Mesothelial cell of epicardium (in vitro differentiated cells): ENCODE measurements around the gene ARL8B. TPM values are rescaled to one million over a fixed set of nuclear protein-coding genes. Genes with fewer than 3 reads are reported as not detected.

Experiments used
- DNase-seq, 2 experiments: peaks; one replicate each; pipeline ENCODE4 v3.0.0; 2021; ENCODE audit warnings: low spot score in 2 of 2; ENCODE audit not compliant: unreplicated experiment in 2 of 2
- H3K27ac Mint-ChIP-seq: 2 replicates; pipeline ENCODE4 v1.8.0; 2021; ENCODE audit warnings: mixed read lengths
- H3K27me3 Mint-ChIP-seq: 2 replicates; pipeline ENCODE4 v1.8.0; 2021; ENCODE audit warnings: low read depth, mixed read lengths
- H3K36me3 Mint-ChIP-seq: 2 replicates; pipeline ENCODE4 v1.8.0; 2021; ENCODE audit warnings: mixed read lengths
- H3K4me1 Mint-ChIP-seq: 2 replicates; pipeline ENCODE4 v1.8.0; 2021; ENCODE audit warnings: mixed read lengths
- H3K4me3 Mint-ChIP-seq: 2 replicates; pipeline ENCODE4 v1.8.0; 2021; ENCODE audit warnings: mild to moderate bottlenecking, moderate library complexity, mixed read lengths
- H3K9me3 Mint-ChIP-seq: 2 replicates; pipeline ENCODE4 v1.8.0; 2021; ENCODE audit warnings: mixed read lengths
- total RNA-seq: library from RNA; stranded (reverse); gene quantifications from 3 replicates; pipeline ENCODE4 v1.2.1, GENCODE V29; 2021
- TF ChIP-seq, protein P1 (sequence below): fragments of 200-600 bp; sonication (generic); IDR thresholded peaks from one replicate; pipeline ENCODE4 v1.5.0; 2021; ENCODE audit warnings: antibody characterized with exemption; ENCODE audit not compliant: unreplicated experiment

Gene ARL8B
- total RNA-seq, 1 donor from 2014 or later, result 36.9 TPM

DNA sequence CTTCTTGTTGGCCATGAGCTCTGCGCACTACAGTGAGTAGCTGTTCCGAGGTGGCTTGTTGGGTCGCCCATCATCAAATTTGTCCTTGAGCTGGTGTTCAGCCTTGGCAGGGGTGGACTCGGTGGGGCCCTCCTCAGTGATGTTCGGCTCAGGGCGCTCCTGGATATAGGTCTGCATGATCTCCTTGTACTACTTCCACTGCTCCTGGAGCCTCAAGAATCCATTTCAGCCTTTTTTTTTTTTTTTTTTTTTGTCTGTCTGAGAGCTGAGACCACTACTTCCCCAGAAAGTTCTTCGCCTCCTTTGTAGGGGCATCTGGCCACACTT is 39.3 kb upstream of the ARL8B start:
- H3K27me3 Mint-ChIP-seq, result no peaks in the 10 kb centered on the region
- DNase-seq, result no peak
- TF ChIP-seq, protein P1, sequence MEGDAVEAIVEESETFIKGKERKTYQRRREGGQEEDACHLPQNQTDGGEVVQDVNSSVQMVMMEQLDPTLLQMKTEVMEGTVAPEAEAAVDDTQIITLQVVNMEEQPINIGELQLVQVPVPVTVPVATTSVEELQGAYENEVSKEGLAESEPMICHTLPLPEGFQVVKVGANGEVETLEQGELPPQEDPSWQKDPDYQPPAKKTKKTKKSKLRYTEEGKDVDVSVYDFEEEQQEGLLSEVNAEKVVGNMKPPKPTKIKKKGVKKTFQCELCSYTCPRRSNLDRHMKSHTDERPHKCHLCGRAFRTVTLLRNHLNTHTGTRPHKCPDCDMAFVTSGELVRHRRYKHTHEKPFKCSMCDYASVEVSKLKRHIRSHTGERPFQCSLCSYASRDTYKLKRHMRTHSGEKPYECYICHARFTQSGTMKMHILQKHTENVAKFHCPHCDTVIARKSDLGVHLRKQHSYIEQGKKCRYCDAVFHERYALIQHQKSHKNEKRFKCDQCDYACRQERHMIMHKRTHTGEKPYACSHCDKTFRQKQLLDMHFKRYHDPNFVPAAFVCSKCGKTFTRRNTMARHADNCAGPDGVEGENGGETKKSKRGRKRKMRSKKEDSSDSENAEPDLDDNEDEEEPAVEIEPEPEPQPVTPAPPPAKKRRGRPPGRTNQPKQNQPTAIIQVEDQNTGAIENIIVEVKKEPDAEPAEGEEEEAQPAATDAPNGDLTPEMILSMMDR, result no peak
- no peaks in the 10 kb centered on the region for H3K9me3 Mint-ChIP-seq
- no peaks in the 10 kb centered on the region for H3K36me3 Mint-ChIP-seq
- H3K4me1 Mint-ChIP-seq, result peaks cover 7% of the 10 kb centered on the region
- no peak overlapping the region for H3K27ac Mint-ChIP-seq
- H3K4me3 Mint-ChIP-seq, result no peak overlapping the region

DNA sequence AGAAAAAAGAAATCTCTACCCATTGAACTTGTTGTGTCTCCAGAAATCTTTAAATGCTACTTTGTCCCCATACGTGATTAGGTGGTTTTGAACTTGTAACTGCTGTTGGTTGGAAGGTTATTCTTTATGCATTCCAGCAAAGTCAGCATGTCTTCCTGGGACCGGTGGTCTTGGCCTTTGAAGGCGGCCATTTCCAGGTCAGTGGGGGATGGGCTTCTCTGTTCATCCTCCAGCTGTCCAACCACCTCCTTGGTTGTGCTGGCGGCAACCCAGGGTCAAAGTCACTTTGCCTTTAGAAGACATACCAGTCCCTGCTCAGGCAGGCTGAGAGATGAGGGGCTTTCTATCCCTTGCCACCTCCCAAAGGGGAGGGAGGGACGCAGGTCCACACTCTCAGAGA is 37.9 kb upstream of the ARL8B start:
- no peak for DNase-seq
- TF ChIP-seq, protein P1, result no peak
- H3K27ac Mint-ChIP-seq, result no peak overlapping the region
- peaks cover 7% of the 10 kb centered on the region for H3K4me1 Mint-ChIP-seq
- H3K4me3 Mint-ChIP-seq, result no peak overlapping the region
- no peaks in the 10 kb centered on the region for H3K27me3 Mint-ChIP-seq
- H3K36me3 Mint-ChIP-seq, result no peaks in the 10 kb centered on the region
- no peaks in the 10 kb centered on the region for H3K9me3 Mint-ChIP-seq

DNA sequence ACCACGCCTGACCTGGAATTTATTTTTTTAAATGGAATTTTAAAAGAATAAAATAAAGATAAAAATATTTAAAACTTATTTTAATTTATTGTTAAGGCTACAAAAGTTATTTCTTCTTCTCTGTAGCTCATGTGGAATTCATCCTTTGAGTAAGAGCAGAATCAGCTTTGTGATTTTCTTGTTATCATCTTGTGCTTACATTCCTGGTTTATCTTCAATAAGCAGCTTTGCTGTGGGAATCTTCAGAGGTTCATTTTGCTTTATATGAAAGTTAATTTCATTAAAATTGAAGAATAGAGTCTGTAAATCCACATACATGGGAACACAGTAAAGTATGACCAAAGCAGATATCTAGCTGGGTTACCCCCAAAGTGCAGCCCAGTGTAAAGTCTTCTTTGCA is 35.4 kb upstream of the ARL8B start:
- TF ChIP-seq, protein P1, result no peak
- Mint-ChIP-seq H3K36me3 (no peaks in the 10 kb centered on the region), H3K4me3 (no peak overlapping the region), H3K27me3 (no peaks in the 10 kb centered on the region), H3K27ac (no peak overlapping the region), H3K9me3 (no peaks in the 10 kb centered on the region), H3K4me1 (peaks cover 5% of the 10 kb centered on the region)
- no peak for DNase-seq

DNA sequence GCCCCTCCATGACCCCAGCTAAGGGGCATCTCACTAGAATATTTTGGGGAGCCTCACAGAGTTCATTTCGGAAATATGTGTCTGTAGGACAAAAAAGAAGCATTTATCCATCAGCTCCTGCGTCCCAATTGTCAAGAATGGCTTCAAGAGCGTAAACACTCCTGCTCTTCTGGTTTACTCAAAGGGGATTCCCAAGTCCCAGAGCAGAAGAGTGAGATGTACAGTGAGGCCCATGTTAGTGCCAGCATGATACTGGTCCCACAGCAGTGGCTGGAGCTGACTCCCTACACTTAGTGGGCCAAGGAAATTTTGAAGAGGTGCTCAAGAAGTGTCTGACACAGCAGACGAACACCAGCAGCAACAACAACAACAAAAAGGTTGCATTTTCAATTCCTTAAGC is 34.9 kb upstream of the ARL8B start:
- TF ChIP-seq, protein P1, result no peak
- H3K36me3 Mint-ChIP-seq, result no peaks in the 10 kb centered on the region
- DNase-seq, result no peak
- H3K27me3 Mint-ChIP-seq, result no peaks in the 10 kb centered on the region
- no peak overlapping the region for H3K4me3 Mint-ChIP-seq
- no peaks in the 10 kb centered on the region for H3K9me3 Mint-ChIP-seq
- peaks cover under 1% of the 10 kb centered on the region for H3K4me1 Mint-ChIP-seq
- H3K27ac Mint-ChIP-seq, result no peak overlapping the region

DNA sequence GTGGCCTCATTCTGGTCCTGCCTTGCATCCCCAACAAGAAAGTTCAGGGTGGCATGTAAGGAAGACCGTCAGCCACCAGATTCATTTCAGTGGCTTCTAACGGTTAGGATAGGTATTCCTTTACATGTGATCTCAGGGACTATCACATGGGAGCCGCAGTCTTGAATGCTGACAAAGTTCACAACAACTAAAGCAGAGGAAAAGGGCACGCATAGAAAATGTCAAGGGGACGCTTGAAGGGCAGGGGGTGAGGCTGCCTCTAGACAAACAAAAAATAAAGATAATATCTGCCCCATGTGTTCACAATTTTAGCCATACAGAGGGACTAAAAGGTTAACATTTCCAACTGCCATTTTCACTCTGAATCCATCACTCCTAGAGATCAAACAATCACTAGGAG is 31.9 kb upstream of the ARL8B start:
- Mint-ChIP-seq H3K36me3 (no peaks in the 10 kb centered on the region), H3K4me1 (no peaks in the 10 kb centered on the region), H3K27me3 (peaks cover 3% of the 10 kb centered on the region), H3K4me3 (no peak overlapping the region), H3K27ac (no peak overlapping the region), H3K9me3 (no peaks in the 10 kb centered on the region)
- no peak for DNase-seq
- TF ChIP-seq, protein P1, result no peak

DNA sequence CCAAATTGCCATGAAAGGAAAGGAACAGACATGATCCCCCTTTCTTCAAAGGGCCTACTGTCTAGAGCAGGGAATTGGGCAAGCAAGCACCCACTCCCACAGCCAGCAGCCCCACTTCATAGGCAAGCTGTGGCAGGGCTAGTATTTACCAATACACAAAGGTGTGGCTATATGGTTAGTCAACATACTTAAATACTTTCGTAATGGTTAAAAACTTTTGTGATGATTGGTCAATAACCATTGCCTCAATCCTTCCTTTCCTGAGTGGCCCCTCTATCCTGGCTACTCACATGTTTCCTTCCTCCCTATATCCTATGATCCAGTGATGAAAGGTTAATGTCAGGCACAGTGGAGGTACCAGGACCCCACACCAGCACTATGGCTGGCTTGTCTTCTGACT is 30.1 kb upstream of the ARL8B start:
- Mint-ChIP-seq H3K9me3 (no peaks in the 10 kb centered on the region), H3K4me1 (peaks cover 10% of the 10 kb centered on the region), H3K27ac (no peak overlapping the region), H3K36me3 (no peaks in the 10 kb centered on the region), H3K4me3 (no peak overlapping the region), H3K27me3 (peaks cover 14% of the 10 kb centered on the region)
- no peak for DNase-seq
- TF ChIP-seq, protein P1, result no peak
